GM12801 (cell line): ENCODE data around the gene SRMS.

ENCODE experiments used
- TF ChIP-seq, protein P1 (sequence below): IDR thresholded peaks from one replicate; pipeline ENCODE4 v1.5.1; 2011; ENCODE audit warnings: control low read depth; ENCODE audit not compliant: insufficient read length; ENCODE audit errors: extremely low read depth

Gene SRMS

DNA sequence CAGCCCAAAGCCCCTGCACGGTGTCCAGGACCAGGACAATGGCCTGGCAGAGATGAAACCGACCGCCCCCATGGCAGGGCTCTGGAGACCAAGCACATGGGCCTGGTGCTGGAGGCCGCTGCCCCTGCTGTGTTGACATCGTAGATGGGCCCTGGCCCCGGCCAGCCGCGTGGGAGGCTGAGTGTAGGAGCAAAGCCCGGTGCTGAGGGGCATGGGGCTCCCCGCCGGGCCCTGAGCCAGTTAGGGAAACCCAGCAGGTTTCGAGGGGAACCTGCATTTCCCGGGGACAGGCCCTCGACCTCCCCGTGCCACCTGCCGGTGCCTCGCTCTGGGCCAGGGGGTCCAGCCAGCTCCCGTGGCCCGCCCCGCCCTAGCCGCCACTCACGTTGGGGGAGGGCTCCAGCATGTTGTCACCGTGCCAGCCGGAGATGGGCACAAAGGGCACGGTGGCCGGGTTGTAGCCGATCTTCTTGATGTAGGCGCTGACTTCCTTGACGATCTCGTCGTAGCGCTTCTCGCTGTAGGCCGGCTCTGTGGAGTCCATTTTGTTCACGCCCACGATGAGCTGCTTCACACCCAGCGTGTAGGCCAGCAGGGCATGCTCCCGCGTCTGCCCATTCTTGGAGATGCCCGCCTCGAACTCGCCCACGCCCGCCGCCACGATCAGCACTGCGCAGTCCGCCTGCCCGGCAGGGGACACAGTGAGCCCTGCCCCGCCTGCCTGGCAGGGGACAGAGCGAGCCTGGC is 53.0 kb downstream of the SRMS start:
- TF ChIP-seq, protein P1, sequence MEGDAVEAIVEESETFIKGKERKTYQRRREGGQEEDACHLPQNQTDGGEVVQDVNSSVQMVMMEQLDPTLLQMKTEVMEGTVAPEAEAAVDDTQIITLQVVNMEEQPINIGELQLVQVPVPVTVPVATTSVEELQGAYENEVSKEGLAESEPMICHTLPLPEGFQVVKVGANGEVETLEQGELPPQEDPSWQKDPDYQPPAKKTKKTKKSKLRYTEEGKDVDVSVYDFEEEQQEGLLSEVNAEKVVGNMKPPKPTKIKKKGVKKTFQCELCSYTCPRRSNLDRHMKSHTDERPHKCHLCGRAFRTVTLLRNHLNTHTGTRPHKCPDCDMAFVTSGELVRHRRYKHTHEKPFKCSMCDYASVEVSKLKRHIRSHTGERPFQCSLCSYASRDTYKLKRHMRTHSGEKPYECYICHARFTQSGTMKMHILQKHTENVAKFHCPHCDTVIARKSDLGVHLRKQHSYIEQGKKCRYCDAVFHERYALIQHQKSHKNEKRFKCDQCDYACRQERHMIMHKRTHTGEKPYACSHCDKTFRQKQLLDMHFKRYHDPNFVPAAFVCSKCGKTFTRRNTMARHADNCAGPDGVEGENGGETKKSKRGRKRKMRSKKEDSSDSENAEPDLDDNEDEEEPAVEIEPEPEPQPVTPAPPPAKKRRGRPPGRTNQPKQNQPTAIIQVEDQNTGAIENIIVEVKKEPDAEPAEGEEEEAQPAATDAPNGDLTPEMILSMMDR, result no peak

DNA sequence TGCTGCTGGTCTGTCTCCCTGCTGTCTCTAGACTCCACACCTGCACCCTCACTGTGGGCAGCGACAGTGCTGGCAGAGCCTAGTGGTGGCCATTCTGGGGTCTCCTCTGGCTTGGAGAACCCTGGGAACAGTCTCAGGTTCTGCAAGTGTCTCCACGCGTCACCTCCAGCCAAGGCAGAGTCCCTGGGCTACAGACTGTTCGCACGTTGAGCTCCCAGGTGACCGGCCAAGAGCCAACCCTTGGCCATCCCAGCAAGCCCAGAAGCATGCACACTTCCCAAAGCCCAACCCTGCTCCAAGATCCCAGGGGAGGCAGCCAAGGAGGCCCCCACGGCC is 53.5 kb downstream of the SRMS start:
- TF ChIP-seq, protein P1, result no peak

DNA sequence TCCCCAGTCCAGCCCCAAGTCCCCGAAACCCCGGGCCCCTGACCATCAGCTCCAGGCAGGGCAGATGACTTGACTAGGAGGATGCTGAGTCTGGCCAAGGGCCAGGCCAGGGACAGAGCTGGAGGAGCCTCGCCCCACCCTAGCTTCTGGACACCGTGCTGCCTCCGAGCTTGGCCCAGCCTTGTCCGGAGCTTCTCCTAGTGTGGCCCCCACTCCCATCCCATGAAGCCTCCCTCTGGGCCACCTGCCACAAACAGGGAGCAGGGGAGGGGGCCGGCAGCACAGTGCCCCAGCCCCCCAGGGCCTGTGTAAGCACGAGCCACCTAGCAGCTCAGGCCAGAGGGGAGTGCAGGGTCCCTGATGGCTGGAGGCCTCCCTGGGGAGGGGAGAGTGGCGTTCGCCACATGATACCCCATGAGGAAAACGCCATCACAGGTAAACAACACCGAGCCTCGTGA is 54.0 kb downstream of the SRMS start:
- TF ChIP-seq, protein P1, result no peak

DNA sequence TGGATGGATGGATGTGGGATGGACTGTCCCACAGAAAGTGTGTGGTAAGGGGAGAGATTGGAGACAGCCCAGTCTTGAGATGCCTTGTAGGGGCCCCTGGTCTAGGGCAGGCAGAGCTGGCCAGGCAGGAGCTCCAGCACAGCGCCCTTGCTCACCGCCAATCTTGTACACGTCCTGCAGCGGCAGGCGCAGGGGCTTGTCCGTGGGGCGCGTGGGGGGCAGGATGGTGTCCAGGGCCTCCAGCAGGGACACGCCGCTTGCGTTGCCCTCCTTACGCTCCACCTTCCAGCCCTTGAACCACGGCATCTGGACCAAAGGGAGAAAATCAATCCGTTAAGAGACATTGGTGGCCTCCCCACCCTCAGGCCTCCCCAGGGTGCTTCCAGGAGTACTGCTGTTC is 54.6 kb downstream of the SRMS start:
- TF ChIP-seq, protein P1, result no peak

DNA sequence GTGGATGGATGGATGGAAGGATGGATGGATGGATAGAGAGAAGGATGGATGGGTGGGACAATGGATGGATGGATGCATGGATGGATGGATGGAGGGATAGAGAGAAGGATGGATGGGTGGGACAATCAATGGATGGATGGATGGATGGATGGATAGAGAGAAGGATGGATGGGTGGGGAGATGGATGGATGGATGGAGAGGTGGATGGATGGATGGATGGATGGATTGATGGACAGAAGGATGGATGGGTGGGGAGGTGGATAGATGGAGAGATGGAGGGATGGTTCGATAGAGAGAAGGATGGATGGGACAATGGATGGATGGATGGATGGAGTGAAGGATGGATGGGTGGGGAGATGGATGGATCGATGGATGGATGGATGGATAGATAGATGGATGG is 55.0 kb downstream of the SRMS start:
- TF ChIP-seq, protein P1, result no peak

DNA sequence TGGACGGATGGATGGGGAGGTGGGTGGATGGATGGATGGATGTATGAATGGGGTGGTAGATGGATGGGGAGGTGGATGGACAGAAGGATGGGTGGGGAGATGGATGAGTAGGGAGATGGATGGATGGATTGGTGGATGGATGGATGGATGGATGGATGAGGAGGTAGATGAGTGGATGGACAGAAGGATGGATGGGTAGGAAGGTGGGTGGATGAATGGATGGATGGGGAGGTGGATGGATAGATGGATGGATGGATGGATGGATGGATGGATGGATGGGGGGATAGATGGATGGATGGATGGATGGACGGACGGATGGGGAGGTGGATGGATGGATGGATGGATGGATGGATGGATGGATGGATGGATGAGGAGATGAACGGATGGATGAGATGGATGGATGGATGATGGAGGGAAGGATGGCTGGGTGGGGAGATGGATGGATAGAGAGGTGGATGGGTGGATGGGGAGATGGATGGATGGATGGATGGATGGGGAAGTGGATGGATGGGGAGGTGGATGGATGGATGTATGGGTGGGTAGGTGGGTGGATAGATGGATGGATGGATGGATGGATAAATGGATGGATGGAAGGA is 55.8 kb downstream of the SRMS start:
- TF ChIP-seq, protein P1, result no peak

DNA sequence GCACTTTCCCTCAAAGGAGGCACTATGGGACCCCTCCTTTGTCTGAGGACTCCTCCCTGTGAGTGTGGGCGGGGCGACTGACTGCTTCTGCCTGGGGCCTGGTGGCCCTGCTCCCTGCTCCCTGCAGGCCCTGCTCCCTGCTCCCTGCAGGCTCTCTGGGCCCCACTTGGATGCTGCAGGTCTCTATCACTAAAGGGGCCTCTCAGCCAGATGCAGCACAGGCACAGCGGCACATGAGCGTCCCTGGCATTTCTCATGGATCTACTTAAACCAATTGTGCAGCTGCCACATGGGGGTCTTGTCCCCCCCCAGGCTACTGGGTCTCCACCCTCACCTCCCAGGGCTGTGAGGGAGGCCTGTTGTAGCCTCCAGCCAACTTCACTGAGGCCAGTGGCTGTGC is 56.5 kb downstream of the SRMS start:
- TF ChIP-seq, protein P1, result no peak
